Measurements from ENCODE around the gene COL6A3.
A peak's percentile ranks its signal among the peaks of the same experiment; 100 is the strongest.

Gene COL6A3

DNA sequence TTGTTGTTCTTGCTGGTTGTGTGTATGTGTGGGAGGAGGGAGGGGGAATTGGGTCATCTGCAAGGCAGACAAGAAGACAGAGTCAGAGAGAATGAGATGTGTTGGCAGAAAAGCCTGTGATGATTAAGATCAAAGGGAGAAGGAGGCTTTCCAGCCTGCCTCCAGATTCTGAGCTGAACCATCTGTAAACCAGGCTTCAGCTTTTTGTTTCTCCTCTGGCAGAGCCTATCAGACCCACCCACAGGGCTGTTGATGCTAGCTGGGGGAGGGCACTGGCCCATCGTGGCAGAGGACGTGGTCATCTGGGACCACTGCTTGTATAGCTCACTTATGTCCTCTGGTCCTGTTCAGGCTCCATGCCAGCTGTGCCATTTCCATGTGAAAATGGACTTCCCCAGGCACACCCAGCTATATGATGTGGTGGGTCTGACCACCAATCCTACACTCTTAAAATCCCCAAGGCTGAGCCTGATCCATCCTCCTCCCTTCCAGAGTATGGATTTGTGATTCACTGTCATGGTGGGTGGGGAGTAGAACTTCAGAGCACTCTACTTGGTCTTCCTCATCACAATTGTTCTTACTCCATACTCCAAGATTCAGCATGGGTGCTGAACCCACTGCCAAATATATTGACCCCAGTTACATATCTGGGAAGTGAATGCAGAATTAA lies 27.8 kb upstream of the COL6A3 start:
- peak; percentile 51 for DNase-seq

DNA sequence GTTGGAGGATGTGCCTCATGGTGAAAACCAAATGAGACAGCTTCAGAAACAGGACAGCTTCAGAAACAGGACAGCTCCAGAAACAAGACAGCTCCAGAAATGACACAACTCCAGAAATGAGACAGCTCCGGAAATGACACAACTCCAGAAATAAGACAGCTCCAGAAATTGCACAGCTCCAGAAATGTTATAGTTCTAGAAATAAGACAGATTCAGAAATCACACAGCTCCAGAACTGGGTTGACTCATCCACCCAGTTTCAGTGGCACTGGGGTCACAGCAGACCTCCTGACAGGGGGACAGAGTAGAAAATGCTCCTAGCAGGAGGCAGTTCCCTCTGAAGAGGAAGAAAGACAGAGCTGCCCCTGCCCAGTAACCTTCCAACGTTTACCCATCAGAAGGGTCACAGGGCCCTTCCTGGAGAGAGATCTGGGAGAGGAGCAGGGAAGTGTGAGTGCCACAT lies 26.9 kb upstream of the COL6A3 start:
- no peak for DNase-seq

DNA sequence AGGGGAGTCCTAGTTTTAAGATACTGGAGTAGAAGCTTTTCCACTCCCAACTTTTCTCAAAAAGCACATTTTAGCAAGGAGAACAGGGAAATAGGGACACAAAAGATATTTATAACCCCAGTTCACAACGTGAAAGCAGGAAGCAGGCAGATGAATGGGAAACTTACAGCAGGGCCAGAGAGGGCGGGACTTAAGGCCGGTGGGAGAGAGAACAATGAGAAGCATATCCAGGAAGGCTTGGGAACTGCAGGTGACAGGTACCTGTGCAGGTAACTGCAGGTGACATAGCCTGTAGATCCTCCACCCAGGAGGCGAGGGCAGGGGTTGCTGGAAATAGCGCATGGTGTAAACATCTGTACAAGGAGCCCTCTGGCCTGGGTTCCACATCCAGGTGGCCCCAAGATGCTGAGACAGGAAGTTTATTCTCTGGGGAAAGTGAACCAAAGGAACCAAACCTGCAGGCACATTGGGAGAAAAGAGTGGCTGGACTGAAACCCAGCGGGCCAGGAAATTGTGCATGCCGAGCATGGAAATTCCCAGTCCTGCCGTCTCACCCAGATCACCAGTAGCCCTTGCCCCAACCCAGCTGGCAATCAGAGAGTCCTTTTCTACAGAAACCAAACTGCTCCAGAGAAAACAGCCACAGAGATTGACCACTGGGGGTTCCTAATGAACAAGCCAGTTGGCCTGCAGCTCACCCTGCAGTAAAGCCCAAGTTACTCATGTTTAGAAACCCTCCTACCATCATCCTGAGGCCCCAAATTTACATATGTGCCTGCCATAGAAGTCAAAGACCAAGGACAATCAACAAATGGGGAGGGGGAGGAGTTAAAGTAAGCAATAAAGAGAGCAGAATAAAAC lies 24.3 kb upstream of the COL6A3 start:
- DNase-seq, result no peak

DNA sequence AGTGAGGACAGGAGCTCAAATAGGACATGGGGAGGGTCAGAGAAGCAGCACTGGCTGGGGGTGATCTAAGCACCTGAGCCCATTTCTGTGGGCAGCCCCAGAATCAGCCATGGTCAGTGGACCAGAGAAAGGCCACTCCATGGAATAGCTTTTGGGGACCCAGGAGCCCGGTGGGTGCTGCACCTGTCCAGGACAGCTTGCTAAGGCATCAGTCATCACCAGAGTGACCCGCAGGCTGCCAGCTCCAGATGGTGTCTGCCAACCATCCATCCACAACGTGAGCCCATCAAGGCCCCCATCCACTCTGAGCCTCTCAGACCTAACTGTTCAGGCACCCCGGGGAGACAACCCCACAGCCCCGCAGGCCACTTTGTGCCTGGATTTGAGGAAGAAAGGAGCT lies 23.6 kb upstream of the COL6A3 start:
- no peak for DNase-seq

DNA sequence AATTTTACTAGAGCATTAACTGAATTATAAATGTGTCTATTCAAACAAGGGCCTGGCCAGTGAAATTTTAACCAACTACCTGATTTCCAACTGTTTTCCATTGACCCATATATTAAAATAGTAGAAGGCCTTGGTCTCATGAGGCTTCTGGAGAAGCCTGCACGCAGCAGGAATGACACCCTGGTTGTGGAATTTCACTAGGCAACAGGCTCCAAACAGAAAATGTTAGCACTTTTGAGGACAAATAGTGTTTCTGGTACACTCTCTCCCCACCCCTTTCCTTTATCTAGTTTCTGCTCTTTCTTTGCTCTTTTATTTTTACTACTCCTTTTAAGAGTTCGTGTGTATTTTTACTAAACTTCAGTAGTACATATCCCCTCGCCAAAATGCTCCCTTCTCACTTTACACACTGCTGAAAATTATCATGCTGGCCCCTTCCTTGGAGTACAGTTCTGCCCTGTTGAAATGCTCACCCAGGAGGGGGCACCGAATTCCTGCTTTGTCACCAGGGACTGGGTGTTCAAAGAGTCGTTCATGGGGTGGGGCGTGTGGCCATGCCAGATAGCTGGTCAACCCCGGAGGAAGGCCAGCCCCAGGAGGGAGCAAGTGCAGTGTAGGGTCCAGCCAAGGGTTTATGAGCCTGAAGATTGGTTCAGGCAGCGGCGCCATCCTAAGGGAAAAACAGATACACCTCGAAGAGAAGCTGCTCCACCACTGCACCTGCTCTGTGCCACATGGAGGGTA lies 22.1 kb upstream of the COL6A3 start:
- DNase-seq, result peak; percentile 55

DNA sequence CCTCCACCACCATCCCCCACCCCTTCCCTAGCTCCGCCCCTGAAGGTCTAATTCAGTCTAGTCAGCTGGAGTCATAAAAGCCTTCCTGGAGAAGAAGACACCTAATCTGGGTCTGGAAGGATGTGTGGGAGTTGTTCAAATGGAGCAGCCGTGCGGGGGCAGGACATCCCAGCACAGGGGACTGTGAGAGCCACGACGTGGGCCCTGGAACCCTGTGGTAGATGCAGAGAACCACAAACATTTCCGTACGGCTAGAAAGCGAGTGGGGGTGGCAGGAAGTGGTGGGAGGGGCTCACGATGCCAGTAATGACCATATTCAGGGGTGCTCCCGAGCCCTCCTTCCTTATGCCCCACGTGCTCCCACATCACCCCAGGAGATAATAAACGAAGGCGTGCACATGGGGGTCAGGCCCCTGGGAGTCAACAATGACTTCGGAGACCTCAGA lies 20.9 kb upstream of the COL6A3 start:
- DNase-seq, result no peak

DNA sequence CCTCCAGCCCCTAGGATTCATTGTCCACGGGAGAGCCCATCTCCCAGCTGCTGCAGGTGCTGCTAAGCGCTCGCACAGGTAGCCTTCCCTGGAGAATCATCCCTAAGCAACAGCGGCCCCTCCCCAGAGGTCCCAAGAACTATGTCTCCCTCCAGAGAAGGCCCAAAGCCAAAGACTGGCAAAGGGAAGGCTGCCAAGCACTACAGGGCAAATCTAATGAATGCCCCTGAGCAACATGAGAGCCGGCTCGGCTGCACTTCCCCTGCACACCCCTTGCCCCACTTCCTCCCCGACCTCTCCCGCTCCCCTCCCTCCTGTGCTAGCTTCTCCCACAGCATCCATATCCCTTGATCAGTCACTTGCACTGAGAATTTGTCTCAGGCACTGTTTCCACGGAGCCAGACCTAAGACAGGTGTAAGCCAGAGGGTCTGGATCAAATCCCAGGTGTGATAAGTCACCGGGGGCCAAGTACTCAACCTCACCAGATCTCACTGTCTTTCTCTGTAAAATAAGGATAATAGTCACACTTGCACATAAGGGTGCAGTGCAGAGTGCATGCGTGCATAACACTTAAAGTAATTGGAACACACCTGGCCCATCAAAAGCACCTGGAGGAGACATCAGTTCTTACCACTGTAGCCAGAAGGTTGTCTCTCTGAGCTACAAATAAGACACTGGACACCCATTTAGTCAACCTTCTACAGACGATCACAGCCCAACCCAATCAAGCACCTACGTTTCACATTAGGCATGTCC lies 20.1 kb upstream of the COL6A3 start:
- no peak for DNase-seq

DNA sequence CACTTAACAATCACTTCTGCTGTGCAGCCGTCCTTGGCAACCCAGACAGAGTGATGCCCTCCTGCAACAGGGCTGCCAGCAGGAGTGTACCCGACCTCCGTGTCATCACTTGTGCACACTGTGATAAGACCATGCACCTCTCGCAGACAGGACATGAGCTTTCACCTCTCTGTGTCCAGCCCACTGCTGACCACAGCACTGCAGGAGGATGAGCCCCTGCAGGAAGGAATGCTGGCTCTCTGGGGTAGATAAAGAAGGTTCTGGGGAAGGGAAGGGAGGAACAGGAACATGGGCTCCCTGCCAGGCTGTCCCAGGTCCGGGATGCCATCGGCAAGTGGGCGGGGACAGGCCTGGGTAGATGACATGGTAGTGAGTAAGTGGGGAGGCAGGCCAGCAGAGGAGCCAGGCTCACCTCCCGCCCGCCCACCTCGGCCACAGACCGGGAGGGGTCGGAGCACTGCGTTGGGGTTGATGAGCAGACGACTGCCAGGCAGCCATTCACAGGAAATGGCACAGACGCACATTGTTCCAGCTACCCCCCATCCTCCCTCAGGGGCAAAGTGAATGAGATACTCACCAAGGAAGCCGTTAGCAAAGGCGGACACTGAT lies 18.6 kb upstream of the COL6A3 start:
- DNase-seq, result no peak

DNA sequence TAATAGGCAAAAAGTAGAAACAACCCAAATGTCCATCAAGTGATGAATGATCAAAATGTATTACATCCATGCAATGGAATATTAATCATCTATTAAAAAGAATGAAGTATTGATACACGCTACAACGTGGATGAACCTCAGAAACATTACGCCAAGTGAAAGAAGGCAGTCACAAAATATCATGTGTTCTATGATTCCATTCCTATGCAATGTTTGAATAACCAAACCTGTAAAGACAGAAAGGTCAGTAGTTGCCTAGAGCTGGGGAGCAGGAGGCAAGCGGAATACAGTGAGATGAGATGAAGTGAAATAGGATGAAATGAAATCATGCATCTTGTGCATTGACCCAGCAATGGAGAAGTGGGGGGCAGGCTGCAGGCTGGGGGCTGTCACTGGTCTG lies 17.9 kb upstream of the COL6A3 start:
- DNase-seq, result no peak

DNA sequence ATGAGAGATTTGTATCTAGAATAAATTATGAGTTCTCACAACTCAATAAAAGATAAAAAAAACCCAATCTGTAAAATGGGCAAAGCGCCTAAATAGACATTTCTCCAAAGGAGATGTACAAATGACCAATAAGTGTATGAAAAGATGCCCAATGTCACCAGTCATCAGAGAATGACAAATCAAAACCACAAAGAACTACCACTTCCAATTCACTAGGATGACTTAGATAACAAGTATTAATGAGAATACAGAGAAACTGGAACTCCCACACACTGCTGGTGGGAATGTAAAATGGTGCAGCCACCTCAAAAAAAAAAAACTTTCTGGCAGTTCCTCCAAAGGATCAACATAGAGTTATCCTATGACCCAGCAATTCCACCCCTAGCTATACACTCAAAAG lies 17.4 kb upstream of the COL6A3 start:
- DNase-seq, result no peak

DNA sequence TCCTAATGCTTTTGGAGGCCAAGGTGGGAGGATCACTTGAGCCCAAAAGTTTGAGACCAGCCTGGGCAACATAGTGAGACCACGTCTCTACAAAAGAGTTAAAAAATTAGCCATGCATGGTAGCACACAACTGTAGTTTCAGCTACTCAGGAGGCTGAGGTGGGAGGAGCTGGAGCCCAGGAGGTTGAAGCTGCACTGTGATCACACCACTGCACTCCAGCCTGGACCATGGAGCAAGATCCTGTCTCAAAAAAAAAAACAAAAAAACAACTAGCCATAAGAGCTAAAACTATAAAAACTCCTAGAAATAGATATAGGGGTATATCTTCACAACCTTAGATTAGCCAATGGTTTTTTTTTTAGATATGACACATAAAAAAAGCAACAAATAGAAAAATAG lies 16.9 kb upstream of the COL6A3 start:
- no peak for DNase-seq

DNA sequence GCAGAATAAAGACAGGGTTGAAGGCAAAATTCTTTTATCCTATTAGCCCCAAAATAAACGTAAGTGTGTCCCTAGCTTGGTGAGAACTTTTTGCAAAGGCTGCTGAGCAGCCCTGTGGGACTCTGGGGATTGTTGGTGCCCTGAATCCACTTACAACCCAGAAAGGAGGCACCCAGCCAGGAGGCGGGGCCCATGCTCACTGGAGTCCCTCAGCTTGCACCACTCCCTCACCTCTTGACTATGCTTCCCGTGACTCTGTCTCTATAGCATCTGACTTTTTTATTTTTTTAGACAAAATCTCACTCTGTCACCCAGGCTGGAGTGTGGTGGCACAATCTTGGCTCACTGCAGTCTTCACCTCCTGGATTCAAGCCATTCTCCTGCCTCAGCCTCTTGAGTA lies 15.8 kb upstream of the COL6A3 start:
- DNase-seq, result no peak

DNA sequence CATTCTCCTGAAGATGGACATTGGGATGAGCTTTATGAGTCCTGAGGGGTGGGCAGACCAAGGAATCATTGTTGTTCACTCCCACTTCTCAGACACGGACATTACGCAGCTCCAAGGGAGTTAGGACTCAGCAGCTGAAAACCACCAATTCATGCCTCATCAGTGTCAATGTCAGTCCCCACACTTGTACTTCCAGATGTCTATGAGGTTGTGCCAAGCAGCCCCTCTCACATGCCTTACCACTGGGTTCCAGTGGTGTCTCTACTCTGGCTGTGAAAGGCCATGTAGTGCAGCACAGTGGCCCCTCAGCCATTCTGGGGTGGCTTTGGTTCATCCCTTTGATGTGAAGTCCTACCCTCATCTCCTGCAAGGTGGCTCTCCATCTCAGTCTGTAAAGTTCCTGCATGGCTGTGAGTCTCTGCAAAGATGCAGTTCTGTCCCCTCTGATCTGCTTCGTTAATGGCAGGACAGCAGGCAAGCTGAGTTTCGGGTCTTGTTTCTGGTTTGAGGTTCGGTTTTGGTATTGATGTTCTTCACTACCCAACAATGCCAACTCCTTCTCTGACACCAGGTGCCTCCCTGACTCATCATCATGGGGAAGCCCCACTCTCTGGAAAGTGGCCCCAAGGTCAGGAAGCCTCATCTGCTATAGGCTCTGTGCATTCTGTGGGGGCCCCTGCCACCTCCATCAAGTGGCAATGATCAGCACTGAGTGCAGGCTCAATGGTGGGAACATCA lies 14.0 kb upstream of the COL6A3 start:
- DNase-seq, result no peak

DNA sequence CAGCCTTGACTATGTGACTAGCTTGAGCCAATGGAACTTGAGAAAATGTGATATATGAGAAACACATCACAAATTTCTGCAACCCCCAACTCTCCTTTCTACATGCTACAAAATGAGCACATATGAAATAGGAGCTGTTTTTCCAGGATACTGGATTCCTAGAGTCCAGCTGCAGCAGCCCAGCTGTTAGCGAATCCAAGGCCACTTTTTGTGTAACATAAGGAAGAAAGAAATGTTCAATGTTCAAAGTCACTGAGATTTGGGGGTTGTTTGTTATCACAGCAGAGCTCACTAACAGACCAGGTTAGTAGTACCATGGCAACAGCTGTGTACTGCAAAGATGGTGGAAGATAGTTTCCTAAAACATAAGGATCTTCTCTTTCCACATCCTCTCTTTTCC lies 12.6 kb upstream of the COL6A3 start:
- no peak for DNase-seq

DNA sequence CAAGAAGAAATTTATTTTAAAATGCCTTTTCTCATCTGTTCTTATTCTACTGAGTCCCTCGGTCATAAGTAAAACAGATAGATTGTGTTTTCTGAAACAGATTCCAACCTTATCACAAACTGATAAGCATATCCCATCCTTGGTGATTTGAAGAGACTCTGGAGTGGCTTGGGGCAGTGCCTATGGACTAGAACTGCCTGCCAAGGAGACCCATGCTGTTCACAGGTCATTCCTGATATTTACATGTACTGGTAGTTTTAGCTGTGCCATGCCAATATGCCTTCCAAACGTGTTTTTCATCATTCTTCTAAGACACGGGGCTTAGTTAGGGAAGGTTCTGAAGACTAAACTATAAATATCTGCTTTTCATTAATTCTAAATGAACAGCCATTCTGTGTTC lies 11.4 kb upstream of the COL6A3 start:
- no peak for DNase-seq

DNA sequence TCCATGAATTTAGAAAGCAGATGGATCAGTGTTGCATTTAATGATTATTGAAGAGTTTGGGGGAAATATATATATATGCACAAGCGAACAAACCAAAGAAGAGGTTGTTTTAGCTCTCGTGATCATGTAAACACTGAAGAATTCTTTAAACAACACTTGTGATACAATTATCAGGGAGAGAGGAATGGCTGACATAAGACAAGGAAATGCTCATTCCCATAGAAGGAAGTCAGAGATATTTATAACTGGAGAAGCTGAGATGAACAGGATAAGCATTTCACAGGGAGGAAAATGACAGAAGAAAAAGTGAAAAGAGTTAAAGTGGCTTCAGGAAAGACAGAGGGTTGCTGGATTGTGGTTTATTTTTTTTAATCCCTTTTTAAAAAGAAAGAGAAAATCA lies 10.6 kb upstream of the COL6A3 start:
- no peak for DNase-seq

DNA sequence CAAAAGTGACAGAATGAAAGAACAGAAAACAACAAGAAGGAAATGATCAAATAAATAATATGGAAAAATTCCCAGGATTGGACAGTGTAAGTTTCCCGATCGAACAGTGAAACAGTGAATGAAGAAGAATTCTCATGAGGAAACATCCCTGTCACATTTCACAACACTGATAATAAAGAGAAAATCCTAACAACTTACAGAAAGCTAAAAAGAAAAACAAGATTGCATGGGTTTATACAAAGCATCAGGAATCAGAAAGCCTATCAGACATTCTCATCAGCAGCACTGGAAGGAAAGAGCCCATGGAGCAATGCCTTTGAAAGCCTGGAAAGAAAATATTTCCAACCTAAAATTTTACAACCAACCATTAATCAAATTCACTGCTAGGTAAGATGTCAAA lies 9.9 kb upstream of the COL6A3 start:
- no peak for DNase-seq

DNA sequence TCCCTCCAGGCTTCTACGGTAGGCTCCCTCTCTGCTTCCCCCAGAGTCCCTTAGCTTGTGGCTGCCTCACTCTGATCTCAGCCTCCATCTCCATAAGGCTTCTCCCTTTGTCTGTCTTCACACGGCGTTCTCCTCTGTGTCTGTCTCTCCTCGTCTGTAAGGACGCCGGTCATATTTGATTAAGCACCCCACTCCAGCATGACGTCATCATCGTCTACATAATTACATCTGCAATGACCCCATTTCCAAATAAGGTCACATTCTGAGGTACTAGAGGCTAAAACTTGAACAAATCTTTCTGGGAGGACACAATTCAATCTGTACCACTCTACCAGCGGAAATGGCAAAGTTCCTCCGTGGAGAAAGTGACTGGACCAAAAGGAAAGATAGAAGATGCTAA lies 8.3 kb upstream of the COL6A3 start:
- DNase-seq, result no peak

DNA sequence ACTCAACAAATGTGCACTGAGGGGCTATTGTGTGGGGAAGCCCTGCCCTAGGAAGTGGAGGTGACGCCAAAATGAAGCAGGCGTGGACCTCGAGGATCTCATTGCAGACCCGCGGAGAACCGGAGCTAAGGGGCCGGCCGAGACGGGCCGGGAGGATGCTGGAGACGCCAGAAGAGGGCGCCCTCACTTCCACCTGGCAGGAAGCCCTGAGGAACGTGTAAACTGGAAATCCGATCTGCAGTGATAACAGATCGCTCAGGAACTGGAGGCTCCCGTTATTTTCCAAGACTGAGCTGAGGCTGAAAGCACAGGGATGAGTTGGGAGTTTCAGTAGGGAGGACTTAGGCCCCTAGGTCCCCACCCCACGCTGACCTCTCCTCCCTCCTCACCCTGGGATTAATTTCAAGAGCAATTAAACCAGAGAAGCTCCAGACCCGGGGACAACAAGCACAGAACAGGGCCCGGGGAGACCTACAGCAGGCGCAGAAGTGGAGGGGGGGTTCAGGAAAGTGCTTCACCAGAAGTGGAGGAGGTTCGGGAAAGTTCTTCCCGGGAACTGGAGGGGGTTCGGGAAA lies 7.7 kb upstream of the COL6A3 start:
- peak; percentile 83 for DNase-seq

DNA sequence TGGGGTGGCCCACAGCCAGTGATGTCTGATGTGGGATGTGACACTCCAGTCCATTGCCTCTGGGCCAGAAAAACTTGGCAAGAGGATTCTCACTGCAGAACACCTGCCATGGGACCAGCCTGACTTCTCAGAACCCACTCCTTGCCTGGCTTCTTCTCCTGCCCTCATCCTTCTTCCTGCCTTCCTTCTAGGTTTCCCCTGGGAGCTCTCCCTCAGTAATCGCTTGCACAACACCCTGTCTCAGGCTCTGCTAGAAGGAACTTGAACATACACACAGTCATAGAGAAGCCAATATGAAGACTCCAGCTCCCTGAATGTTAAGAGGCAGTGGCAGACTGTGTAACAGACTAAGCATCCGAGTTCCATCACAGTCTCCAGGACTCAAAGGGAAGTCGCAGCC lies 4.3 kb upstream of the COL6A3 start:
- no peak for DNase-seq

Data from eye (tissue), 1 donor.